ENCODE measurements around the gene ZFP92.
"Not testable (repeated sequence)": the region's sequence is repeated elsewhere in the genome, so short reads cannot be mapped to it uniquely, and the experiment has no call there.

Gene ZFP92

GRCh38 chrX:153401133-153401764, 10.0 kb upstream of the ZFP92 start, which contains the start of gene PNMA6E:
TSS of gene PNMA6E (minus strand) at chrX:153401350. CDS start at chrX:153398849, 2,501 bp downstream.
- FAIRE-seq (no peak), DNase-seq (ENCODE audit: insufficient read length) (no peak)
- no peak for TF ChIP-seq POLR2AphosphoS5 (IDR thresholded peaks at IDR 0.05; ENCODE audit: low read depth, low read length)
- TF ChIP-seq TAF1 (IDR thresholded peaks at IDR 0.05; ENCODE audit: borderline replicate concordance, low read depth, low read length), result no peak
- TF ChIP-seq POLR2A (IDR thresholded peaks at IDR 0.05; ENCODE audit: low read depth, low read length), result no peak

- DNase-seq (ENCODE audit: insufficient read length); FAIRE-seq: not testable (repeated sequence)
Observed at GRCh38 chrX:153404333-153404732, 6.9 kb upstream of the ZFP92 start.

DNA sequence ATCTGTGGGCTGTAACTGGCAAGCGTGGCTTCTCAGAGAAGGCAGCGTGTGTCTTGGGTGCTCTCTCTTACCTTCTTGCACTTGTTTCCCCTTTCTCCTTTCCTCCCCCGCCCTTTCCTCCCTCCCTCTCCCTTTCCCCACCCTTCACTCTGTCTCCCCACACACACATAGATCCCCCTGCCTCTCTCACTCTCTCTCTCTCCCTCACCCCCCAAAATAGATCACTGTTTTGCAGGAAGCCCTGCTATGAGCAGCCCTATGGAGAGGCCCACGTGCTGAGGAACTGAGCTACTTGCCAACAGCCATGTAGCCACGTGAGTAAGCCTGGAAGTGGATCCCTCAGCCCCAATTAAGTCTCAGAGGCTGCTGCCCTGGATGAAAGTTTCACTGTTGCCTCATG, 5.8 kb upstream of the ZFP92 start:
- DNase-seq (ENCODE audit: insufficient read length) (no peak), FAIRE-seq (no peak)
- TF ChIP-seq POLR2AphosphoS5 (IDR thresholded peaks at IDR 0.05; ENCODE audit: low read depth, low read length), result no peak
- no peak for TF ChIP-seq TAF1 (IDR thresholded peaks at IDR 0.05; ENCODE audit: borderline replicate concordance, low read depth, low read length)
- TF ChIP-seq POLR2A (IDR thresholded peaks at IDR 0.05; ENCODE audit: low read depth, low read length), result no peak

DNA sequence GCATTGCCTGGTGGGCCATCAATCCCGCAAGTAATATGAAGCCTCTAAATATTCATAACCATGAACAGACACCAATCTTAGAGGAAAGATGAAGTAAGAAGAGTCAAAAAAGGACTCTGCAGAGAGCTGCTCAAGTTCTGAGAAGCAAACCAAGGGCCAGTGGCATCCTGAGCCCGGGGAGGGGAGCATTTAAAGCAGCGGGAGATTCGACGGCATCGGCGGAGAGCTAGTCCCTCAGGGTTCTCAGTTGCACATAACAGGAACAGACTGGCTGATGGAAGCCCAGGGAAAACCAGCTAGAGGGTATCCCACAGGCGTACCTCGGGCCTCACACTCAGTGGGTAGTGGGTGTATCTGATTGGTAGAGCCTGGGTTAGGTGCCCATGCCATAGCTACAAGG, 5.3 kb upstream of the ZFP92 start:
- no peak for DNase-seq (ENCODE audit: insufficient read length)
- FAIRE-seq, result no peak
- TF ChIP-seq POLR2AphosphoS5 (IDR thresholded peaks at IDR 0.05; ENCODE audit: low read depth, low read length) (no peak), TAF1 (IDR thresholded peaks at IDR 0.05; ENCODE audit: borderline replicate concordance, low read depth, low read length) (no peak)

- FAIRE-seq (no peak), DNase-seq (ENCODE audit: insufficient read length) (no peak)
- TF ChIP-seq TAF1 (IDR thresholded peaks at IDR 0.05; ENCODE audit: borderline replicate concordance, low read depth, low read length), result no peak
- TF ChIP-seq POLR2A (IDR thresholded peaks at IDR 0.05; ENCODE audit: low read depth, low read length), result no peak
- no peak for TF ChIP-seq POLR2AphosphoS5 (IDR thresholded peaks at IDR 0.05; ENCODE audit: low read depth, low read length)
Observed at GRCh38 chrX:153406903-153407302, 4.4 kb upstream of the ZFP92 start.

DNA sequence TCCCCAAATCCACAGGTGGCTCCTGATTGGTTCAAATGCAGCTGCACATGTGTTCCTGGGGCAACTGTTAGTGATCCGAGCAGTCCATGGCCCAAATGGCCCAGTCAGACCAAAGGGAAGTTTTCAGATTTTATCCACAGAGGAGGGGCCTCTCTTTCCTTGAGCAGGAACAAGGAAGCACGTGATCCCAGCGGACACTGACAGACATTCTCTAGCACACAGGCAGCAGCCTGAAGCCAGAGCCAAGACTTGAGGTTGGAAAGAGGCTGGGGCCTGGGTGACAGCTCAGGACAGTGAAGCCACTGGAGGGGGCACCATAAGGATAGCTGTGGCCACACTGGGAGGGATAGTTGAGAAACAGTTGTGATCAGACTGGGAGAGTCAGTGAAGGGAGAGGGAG, 3.5 kb upstream of the ZFP92 start:
- TF ChIP-seq POLR2A (IDR thresholded peaks at IDR 0.05; ENCODE audit: low read depth, low read length) (no peak), POLR2AphosphoS5 (IDR thresholded peaks at IDR 0.05; ENCODE audit: low read depth, low read length) (no peak), TAF1 (IDR thresholded peaks at IDR 0.05; ENCODE audit: borderline replicate concordance, low read depth, low read length) (no peak)
- no peak for DNase-seq (ENCODE audit: insufficient read length)
- FAIRE-seq, result no peak

DNA sequence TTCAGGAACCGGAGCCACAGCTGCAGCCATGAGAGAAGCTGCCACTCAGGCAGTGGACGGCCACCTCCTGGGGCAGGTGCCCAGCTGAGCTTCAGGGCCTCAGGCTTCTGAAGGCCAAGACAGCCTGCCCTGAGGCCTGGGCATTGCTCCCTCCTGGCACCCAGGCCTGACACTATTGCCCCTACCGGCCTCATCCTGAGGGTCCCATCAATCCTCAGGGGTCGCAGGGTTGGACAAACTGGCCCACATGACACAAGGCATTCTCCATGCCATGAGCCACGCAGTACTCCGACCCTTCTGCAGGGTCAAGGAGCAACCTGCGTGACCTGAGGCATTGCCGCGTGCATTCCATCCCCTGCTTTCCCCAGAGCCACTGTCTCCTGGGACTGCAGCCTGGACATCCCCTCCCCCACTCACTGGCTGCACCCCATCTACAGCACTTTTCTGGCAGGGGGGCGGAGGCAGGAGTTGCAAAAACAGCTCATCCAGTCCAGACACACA, 3.0 kb upstream of the ZFP92 start:
- TF ChIP-seq TAF1 (IDR thresholded peaks at IDR 0.05; ENCODE audit: borderline replicate concordance, low read depth, low read length), result no peak
- no peak for TF ChIP-seq POLR2AphosphoS5 (IDR thresholded peaks at IDR 0.05; ENCODE audit: low read depth, low read length)
- no peak for TF ChIP-seq POLR2A (IDR thresholded peaks at IDR 0.05; ENCODE audit: low read depth, low read length)
- DNase-seq (ENCODE audit: insufficient read length) (no peak), FAIRE-seq (no peak)

DNA sequence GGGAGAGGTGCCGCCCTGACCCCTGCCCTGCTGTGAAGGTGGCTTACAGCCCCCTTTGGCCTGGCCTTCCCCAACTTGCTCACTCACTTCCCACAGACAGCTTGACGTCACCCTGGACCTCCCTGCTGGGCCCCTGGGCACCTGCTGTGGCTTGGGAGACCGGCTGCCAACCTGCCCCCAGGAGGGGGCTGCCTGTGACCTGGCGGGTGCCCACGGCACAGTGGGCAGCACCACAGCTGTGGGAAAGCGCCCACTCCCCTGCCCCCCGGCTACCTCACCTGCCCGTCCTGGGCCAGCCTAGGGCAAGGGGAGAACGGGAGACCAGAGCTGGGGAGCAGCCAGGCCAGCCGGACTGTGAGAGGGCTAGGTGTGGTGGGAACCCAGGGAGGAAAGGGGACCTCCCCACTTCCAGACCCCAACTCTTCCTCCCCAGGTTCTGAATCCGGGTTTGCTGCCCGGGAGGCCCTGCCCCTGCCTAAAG, 2.4 kb upstream of the ZFP92 start:
- DNase-seq (ENCODE audit: insufficient read length), result no peak
- no peak for TF ChIP-seq POLR2AphosphoS5 (IDR thresholded peaks at IDR 0.05; ENCODE audit: low read depth, low read length)
- TF ChIP-seq POLR2A (IDR thresholded peaks at IDR 0.05; ENCODE audit: low read depth, low read length), result no peak
- no peak for TF ChIP-seq TAF1 (IDR thresholded peaks at IDR 0.05; ENCODE audit: borderline replicate concordance, low read depth, low read length)
- no peak for FAIRE-seq

- no peak for DNase-seq (ENCODE audit: insufficient read length)
- FAIRE-seq, result no peak
- TF ChIP-seq POLR2A (IDR thresholded peaks at IDR 0.05; ENCODE audit: low read depth, low read length) (no peak), POLR2AphosphoS5 (IDR thresholded peaks at IDR 0.05; ENCODE audit: low read depth, low read length) (no peak), TAF1 (IDR thresholded peaks at IDR 0.05; ENCODE audit: borderline replicate concordance, low read depth, low read length) (no peak)
Observed at GRCh38 chrX:153409414-153410101, 1.7 kb upstream of the ZFP92 start.

DNA sequence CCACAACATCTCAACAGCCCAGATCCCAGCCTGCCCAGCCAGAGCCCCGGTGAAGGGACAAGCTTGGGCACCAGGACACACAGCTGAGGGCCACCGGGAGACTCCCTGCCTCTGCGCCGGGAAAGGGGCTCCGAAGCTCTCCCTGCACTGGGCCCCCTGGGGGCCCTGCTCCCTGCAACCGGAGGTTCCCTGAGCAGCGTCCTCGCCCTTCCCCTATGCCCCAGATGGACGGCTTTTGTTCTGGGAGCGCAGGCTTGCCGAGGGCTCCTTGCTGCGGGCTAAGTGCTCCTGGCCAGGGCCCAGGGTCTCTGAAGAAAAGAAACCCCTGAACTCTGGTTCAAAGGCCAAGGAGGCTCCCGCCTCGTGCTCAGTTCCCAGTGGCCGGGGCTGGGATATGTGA, 899 bp upstream of the ZFP92 start:
- no peak for FAIRE-seq
- TF ChIP-seq POLR2AphosphoS5 (IDR thresholded peaks at IDR 0.05; ENCODE audit: low read depth, low read length) (no peak), TAF1 (IDR thresholded peaks at IDR 0.05; ENCODE audit: borderline replicate concordance, low read depth, low read length) (no peak), POLR2A (IDR thresholded peaks at IDR 0.05; ENCODE audit: low read depth, low read length) (no peak)
- no peak for DNase-seq (ENCODE audit: insufficient read length)

- FAIRE-seq (no peak), DNase-seq (ENCODE audit: insufficient read length) (no peak)
- TF ChIP-seq POLR2AphosphoS5 (IDR thresholded peaks at IDR 0.05; ENCODE audit: low read depth, low read length) (no peak), POLR2A (IDR thresholded peaks at IDR 0.05; ENCODE audit: low read depth, low read length) (no peak)
Observed at GRCh38 chrX:153410888-153411254, 401 bp upstream of the ZFP92 start.

- FAIRE-seq (no peak), DNase-seq (ENCODE audit: insufficient read length) (no peak)
- no peak for TF ChIP-seq TAF1 (IDR thresholded peaks at IDR 0.05; ENCODE audit: borderline replicate concordance, low read depth, low read length)
Observed at GRCh38 chrX:153411988-153412574, 809 bp downstream of the ZFP92 start.
